ENCODE measurements around the gene ADD3.

DNA sequence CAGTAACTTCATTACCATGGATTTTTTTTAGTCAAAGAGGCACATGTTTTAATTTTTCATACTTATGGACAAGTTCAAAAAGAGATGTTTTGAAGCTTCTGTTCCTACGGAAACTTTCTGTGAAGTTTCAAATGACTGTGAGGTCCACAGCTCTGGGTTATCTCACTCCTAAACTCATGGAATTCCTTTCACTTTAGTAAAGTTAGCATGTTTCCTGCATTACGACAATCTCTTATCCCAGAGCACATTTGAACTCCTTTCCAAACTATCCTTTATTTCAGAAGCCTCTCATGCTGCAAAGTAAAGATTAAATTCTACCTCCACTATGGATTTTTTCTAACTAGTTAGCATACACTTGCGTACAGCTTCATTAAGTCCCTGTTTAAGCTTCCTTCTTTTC, 15.3 kb upstream of the ADD3 start:
- TF ChIP-seq RAD21 (IDR thresholded peaks at IDR 0.05) (no peak), GABPA (IDR thresholded peaks at IDR 0.05 in 1 of 2, conservative IDR thresholded peaks at IDR 0.05 in 1 of 2) (no peak), CTCF (IDR thresholded peaks at IDR 0.05; ENCODE audit: low read depth, low read length, missing input control) (no peak), EGR1 (IDR thresholded peaks at IDR 0.05; ENCODE audit: low read depth in 2 of 2) (no peak), TAF1 (conservative IDR thresholded peaks at IDR 0.05) (no peak)
- TF ChIP-seq, protein P1, sequence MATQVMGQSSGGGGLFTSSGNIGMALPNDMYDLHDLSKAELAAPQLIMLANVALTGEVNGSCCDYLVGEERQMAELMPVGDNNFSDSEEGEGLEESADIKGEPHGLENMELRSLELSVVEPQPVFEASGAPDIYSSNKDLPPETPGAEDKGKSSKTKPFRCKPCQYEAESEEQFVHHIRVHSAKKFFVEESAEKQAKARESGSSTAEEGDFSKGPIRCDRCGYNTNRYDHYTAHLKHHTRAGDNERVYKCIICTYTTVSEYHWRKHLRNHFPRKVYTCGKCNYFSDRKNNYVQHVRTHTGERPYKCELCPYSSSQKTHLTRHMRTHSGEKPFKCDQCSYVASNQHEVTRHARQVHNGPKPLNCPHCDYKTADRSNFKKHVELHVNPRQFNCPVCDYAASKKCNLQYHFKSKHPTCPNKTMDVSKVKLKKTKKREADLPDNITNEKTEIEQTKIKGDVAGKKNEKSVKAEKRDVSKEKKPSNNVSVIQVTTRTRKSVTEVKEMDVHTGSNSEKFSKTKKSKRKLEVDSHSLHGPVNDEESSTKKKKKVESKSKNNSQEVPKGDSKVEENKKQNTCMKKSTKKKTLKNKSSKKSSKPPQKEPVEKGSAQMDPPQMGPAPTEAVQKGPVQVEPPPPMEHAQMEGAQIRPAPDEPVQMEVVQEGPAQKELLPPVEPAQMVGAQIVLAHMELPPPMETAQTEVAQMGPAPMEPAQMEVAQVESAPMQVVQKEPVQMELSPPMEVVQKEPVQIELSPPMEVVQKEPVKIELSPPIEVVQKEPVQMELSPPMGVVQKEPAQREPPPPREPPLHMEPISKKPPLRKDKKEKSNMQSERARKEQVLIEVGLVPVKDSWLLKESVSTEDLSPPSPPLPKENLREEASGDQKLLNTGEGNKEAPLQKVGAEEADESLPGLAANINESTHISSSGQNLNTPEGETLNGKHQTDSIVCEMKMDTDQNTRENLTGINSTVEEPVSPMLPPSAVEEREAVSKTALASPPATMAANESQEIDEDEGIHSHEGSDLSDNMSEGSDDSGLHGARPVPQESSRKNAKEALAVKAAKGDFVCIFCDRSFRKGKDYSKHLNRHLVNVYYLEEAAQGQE (IDR thresholded peaks at IDR 0.05): no peak
